K562 (cell line): Measurements from ENCODE around the gene PRTFDC1. TPM values are rescaled to one million over a fixed set of nuclear protein-coding genes. Genes with fewer than 3 reads are reported as not detected.
A peak's percentile ranks its signal among the peaks of the same experiment; 100 is the strongest.

Experiments used
- ATF1 ChIP-seq, 2 experiments: fragments of 450-650 bp in 1 of 2; IDR thresholded peaks; 2 replicates each; pipeline ENCODE4 v1.6.1; 2016; ENCODE audit warnings: missing compliant biosample characterization in 1 of 2, missing genetic modification characterization in 1 of 2
- CUX1 ChIP-seq: fragments of 200-800 bp; sonication (Bioruptor generic); IDR thresholded peaks from 2 replicates; pipeline ENCODE4 v1.6.1; 2016; ENCODE audit warnings: missing genetic modification characterization, missing compliant biosample characterization
- DIDO1 ChIP-seq: fragments of 450-650 bp; IDR thresholded peaks from 2 replicates; pipeline ENCODE4 v1.6.1; 2016; ENCODE audit warnings: low read depth, missing biosample characterization, missing genetic modification characterization
- ELF4 ChIP-seq: fragments of 450-650 bp; formaldehyde crosslinking; IDR thresholded peaks from 2 replicates; pipeline ENCODE4 v1.4.0; 2022; ENCODE audit warnings: missing genetic modification characterization
- HLTF ChIP-seq: fragments of 450-650 bp; IDR thresholded peaks from 2 replicates; pipeline ENCODE4 v1.6.1; 2016
- KAT2B ChIP-seq: IDR thresholded peaks from one replicate; pipeline ENCODE4 v1.6.1; 2012; ENCODE audit warnings: low read depth, mild to moderate bottlenecking, control low read depth, inconsistent platforms, low read length, moderate library complexity
- LARP7 ChIP-seq: fragments of 450-650 bp; IDR thresholded peaks from 2 replicates; pipeline ENCODE4 v1.6.1; 2016
- MCM5 ChIP-seq: fragments of 450-650 bp; IDR thresholded peaks from 2 replicates; pipeline ENCODE4 v1.6.1; 2016; ENCODE audit warnings: low read depth
- MLX ChIP-seq, 2 experiments: fragments of 450-650 bp in 1 of 2; sonication (generic) in 1 of 2; formaldehyde crosslinking; conservative IDR thresholded peaks; 2 replicates each; pipeline versions ENCODE4 v1.4.0 to v1.8.1; 2020 to 2022; ENCODE audit warnings: mild to moderate bottlenecking in 1 of 2, missing genetic modification reagents in 1 of 2
- NFXL1 ChIP-seq: fragments of 450-650 bp; formaldehyde crosslinking; IDR thresholded peaks from 2 replicates; pipeline ENCODE4 v1.4.0; 2021; ENCODE audit warnings: mild to moderate bottlenecking
- NR4A1 ChIP-seq, 2 experiments: fragments of 250-450 bp in 1 of 2; fragments of 450-650 bp in 1 of 2; sonication (Bioruptor Pico) in 1 of 2; IDR thresholded peaks; 2 replicates each; pipeline versions ENCODE4 v1.4.0 to v1.6.1; 2016 to 2020; ENCODE audit warnings: mild to moderate bottlenecking in 2 of 2, missing compliant biosample characterization in 1 of 2, missing genetic modification characterization in 1 of 2, moderate library complexity in 1 of 2
- RUNX1 ChIP-seq: sonication (generic); IDR thresholded peaks from 2 replicates; pipeline ENCODE4 v1.6.1; 2016; ENCODE audit warnings: antibody characterized with exemption, low read depth
- SMARCB1 ChIP-seq: IDR thresholded peaks from 2 replicates; pipeline ENCODE4 v1.6.1; 2011; ENCODE audit warnings: improper control_type of control experiment, low read depth; ENCODE audit not compliant: insufficient read length
- TAL1 ChIP-seq: fragments of 450-650 bp; IDR thresholded peaks from 2 replicates; pipeline ENCODE4 v1.6.1; 2016; ENCODE audit warnings: mild to moderate bottlenecking
- TOE1 ChIP-seq, 2 experiments: fragments of 450-650 bp in 1 of 2; sonication (generic) in 1 of 2; formaldehyde crosslinking in 1 of 2; IDR thresholded peaks; 2 replicates each; pipeline versions ENCODE4 v1.7.1 to v1.8.0; 2016 to 2022; ENCODE audit warnings: borderline replicate concordance in 2 of 2, mild to moderate bottlenecking in 2 of 2, antibody characterized with exemption in 1 of 2, inconsistent platforms in 1 of 2, low read depth in 1 of 2, missing genetic modification reagents in 1 of 2, moderate library complexity in 1 of 2
- ZBTB7A ChIP-seq: IDR thresholded peaks from 2 replicates; pipeline ENCODE4 v1.6.1; 2011; ENCODE audit warnings: low read depth, mild to moderate bottlenecking, low read length, moderate library complexity, borderline replicate concordance; ENCODE audit not compliant: control insufficient read depth
- ZNF143 ChIP-seq: sonication (generic); formaldehyde crosslinking; IDR thresholded peaks from 2 replicates; pipeline ENCODE4 v1.9.0; 2022; ENCODE audit warnings: mild to moderate bottlenecking, missing genetic modification reagents
- ZNF561 ChIP-seq: fragments of 450-650 bp; formaldehyde crosslinking; conservative IDR thresholded peaks from 2 replicates; pipeline ENCODE4 v1.4.0; 2020; ENCODE audit warnings: mild to moderate bottlenecking, moderate library complexity
- polyA plus RNA-seq, 8 experiments: library from polyadenylated mRNA; depleted of rRNA in 4 of 8; stranded (reverse) in 5 of 8; unstranded in 3 of 8; fragments of >200 nt; fragmentation: Nextera tagmentation in 2 of 8; fragmentation: Illumina TruSeq in 1 of 8; extraction: Ambion mirVana in 2 of 8; extraction: Trizol in 1 of 8; gene quantifications; 2 replicates each; pipeline versions ENCODE4 v1.2.1 to v1.2.3, GENCODE V29; 2011 to 2014; ENCODE audit warnings: inconsistent platforms in 1 of 8, missing spikeins in 1 of 8
- total RNA-seq, 7 experiments: library from RNA; depleted of rRNA in 6 of 7; stranded (reverse); fragments of >200 nt in 6 of 7; fragmentation: Illumina TruSeq in 2 of 7; extraction: Trizol in 2 of 7; gene quantifications; 2 replicates each; pipeline versions ENCODE4 v1.2.1 to v1.2.3, GENCODE V29; 2011 to 2021; ENCODE audit warnings: low replicate concordance in 1 of 7
- TF ChIP-seq, protein P1 (sequence below): fragments of 450-650 bp; formaldehyde crosslinking; IDR thresholded peaks from 2 replicates; pipeline ENCODE4 v1.4.0; 2020; ENCODE audit warnings: mild to moderate bottlenecking, moderate library complexity

The PRTFDC1 gene
- total and polyA plus RNA-seq, 9 of the 15 experiments (the other 6 are each of a cell fraction or from before 2014, with no cell fraction given), result 7.0 to 27.6 (median 10.0) TPM

GRCh38 chr10:24952707-24953645, 570 bp upstream of the PRTFDC1 start (continued):
- TF ChIP-seq, protein P1, sequence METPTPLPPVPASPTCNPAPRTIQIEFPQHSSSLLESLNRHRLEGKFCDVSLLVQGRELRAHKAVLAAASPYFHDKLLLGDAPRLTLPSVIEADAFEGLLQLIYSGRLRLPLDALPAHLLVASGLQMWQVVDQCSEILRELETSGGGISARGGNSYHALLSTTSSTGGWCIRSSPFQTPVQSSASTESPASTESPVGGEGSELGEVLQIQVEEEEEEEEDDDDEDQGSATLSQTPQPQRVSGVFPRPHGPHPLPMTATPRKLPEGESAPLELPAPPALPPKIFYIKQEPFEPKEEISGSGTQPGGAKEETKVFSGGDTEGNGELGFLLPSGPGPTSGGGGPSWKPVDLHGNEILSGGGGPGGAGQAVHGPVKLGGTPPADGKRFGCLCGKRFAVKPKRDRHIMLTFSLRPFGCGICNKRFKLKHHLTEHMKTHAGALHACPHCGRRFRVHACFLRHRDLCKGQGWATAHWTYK, result no peak
- TF ChIP-seq ELF4 (CRISPR knock-in tag) (0 out of 2 replicates have a peak, but pooled peaks have one; percentile 63), NR4A1 (CRISPR knock-in tag; IDR thresholded peaks at IDR 0.05) (no peak; the same call in 1 of the 2 replicates), NR4A1 (tag; IDR thresholded peaks at IDR 0.05) (no peak), SMARCB1 (no peak), ZNF143 (no peak), KAT2B (no peak), MCM5 (no peak), ATF1 (CRISPR knock-in tag; IDR thresholded peaks at IDR 0.05) (no peak), ATF1 (tag; IDR thresholded peaks at IDR 0.05) (no peak), CUX1 (CRISPR knock-in tag) (no peak), ZNF561 (CRISPR knock-in tag) (no peak), HLTF (0 out of 2 replicates have a peak, but pooled peaks have one; percentile 46), LARP7 (0 out of 2 replicates have a peak, but pooled peaks have one; percentile 38), NFXL1 (CRISPR knock-in tag) (no peak), RUNX1 (no peak), TAL1 (0 out of 2 replicates have a peak, but pooled peaks have one; percentile 11), MLX (CRISPR knock-in tag; conservative IDR thresholded peaks at IDR 0.05) (0 out of 4 replicates have a peak, but pooled peaks of 1 of the 2 experiments have one; percentile 60), DIDO1 (tag) (0 out of 2 replicates have a peak, but pooled peaks have one; percentile 28), ZBTB7A (peak; percentile 98), TOE1 (IDR thresholded peaks at IDR 0.05; ENCODE audit: borderline replicate concordance) (peak; percentile 59), TOE1 (CRISPR knock-in tag; IDR thresholded peaks at IDR 0.05; ENCODE audit: borderline replicate concordance, low read depth) (no peak)
